Mesenteric fat pad (tissue), 1 donor: ENCODE measurements around the gene ADA. TPM values are rescaled to one million over a fixed set of nuclear protein-coding genes. Genes with fewer than 3 reads are reported as not detected.
"Not testable (repeated sequence)": the region's sequence is repeated elsewhere in the genome, so short reads cannot be mapped to it uniquely, and the experiment has no call there.

Experiments used
- DNase-seq: peaks from one replicate; pipeline ENCODE4 v3.0.0-alpha.2; 2020; ENCODE audit warnings: low spot score
- long read RNA-seq: library from polyadenylated mRNA; unstranded; transcript quantifications from one replicate; pipeline ENCODE4 v2.0.0, GENCODE V29; 2020
- total RNA-seq: library from RNA; stranded (reverse); fragmentation: NEBNext Ultra II Directional; extraction: Animal tissue kit (Norgen Biotek cat#: 25700); gene quantifications from one replicate; pipeline ENCODE4 v1.2.1, GENCODE V29; 2021
- donor health status: DM: yes; HTN: yes; CAD: no.

Gene ADA
- total RNA-seq = 12.2 TPM
- long read RNA-seq, transcript ADA-203 (11 exons, 1,276 nt) = minor isoform, 10 of 109 reads
- long read RNA-seq, transcript ADA-201 (12 exons, 1,539 nt) = major isoform, 63 of 109 reads
- long read RNA-seq, partial matches to known transcripts = 13 of 109 reads
- long read RNA-seq, other reads (novel, unspliced or antisense) = 20 of 109 reads

DNA sequence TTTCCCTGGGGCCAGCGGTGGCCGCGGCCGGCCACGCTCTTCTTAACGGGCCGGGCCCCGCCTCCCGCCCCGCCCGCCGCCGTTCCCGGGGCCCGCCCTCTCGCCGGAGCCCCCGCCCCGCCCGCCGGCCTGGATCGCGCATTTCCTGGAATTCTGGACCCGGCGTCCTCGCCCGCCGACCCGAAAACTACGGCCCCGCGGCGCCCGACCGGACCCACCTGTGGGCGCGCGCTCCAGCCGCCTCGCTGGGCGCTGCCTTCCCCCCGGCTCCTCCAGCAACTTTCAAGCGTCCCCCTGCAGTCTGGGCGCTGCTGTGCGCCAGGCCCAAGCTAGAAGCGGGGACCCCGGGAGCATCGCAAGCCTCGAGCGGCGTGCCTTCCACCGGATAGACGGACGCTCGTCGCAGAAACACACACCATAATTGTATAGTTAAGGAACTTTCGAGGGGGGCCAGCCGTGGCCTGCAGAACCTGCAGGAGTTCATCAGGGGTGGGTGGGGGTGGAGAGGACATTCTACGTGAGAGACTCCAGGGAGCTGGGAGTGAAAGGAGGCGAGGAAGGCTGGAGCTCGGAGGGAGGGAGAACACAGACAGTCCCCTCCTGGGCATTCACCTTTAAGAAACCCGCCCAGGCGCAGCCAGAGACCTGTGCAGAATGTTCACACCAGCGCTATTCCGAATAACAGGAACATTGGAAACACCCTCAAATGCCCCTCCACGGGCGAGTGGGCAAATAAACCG is at the start of gene ADA:
TSS of gene ADA (minus strand) at position 16 of the 740 bp plus-strand sequence. CDS start 92 bp downstream, outside the sequence.
- DNase-seq = no peak

GRCh38 chr20:44700306-44700705 is 48.8 kb upstream of the ADA start:
- no peak for DNase-seq

- no peak for DNase-seq
Observed at GRCh38 chr20:44698351-44698750, 46.9 kb upstream of the ADA start.

DNA sequence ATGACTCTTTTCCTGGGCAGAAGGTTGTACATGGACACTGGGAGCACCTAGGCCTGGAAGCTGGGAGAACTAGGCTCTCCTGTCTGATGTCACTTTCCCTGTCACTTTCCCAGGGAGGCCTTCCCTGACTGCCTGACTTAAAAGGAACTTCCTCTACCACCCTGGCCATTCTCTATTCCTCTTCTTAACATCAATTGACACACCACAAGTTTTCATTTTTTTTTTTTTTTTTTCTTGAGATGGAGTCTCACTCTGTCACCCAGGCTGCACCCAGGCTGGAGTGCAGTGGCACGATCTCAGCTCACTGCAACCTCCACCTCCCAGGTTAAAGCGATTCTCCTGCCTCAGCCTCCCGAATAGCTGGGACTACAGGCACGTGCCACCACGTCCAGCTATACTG is 45.5 kb upstream of the ADA start:
- DNase-seq = not testable (repeated sequence)

GRCh38 chr20:44696315-44696714 is 44.8 kb upstream of the ADA start:
- DNase-seq = no peak

DNA sequence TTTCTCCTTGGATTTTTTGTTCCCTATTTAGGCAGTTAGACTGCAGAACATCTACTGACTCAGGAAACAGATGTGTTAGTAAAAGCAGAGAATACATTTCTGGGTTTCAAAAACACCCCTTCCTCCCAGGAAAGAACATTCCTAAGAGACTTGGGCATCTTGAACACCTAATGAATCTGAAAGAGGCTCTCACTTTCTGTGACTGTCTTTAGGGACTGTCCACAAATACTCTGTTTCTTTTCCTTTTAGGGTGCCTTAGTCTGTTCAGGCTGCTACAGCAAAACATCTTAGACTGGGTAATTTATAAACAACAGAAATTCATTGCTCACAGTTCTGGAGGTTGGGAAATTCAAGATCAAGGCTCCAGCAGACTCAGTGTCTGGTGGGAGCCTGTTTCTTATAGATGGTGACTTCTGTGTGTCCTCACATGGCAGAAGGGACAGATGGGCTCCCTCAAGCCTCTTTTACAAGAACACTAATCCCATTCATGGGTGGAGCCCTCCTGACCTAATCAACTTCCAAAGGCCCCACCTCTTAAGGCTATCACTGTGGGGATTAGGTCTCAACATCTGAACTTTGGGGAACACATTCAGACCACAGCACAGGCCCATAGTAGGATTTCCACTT is 44.3 kb upstream of the ADA start:
- no peak for DNase-seq

GRCh38 chr20:44695295-44695673 is 43.8 kb upstream of the ADA start:
- no peak for DNase-seq

DNA sequence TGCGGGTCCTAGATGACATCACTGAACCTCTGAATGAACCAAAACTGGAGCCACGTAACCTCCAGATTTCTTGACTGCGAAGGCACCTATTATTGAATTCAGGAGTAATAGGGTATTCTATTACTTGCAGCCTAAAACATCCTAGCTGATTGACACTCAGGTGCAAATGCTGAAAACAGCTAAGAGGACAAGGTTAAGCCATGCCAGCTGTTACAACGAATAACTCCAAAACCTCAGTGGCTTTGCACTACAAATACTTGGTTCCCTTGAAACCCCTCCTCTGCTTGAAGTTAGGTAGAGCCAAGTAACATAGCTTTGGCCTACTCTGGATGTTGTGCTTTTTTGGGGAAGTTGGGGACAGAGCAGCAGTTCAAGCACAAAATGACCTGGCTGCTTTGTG is 42.7 kb upstream of the ADA start:
- DNase-seq = no peak

- no peak for DNase-seq
Observed at GRCh38 chr20:44693627-44694026, 42.1 kb upstream of the ADA start.

GRCh38 chr20:44692932-44693480 is 41.5 kb upstream of the ADA start:
- no peak for DNase-seq

DNA sequence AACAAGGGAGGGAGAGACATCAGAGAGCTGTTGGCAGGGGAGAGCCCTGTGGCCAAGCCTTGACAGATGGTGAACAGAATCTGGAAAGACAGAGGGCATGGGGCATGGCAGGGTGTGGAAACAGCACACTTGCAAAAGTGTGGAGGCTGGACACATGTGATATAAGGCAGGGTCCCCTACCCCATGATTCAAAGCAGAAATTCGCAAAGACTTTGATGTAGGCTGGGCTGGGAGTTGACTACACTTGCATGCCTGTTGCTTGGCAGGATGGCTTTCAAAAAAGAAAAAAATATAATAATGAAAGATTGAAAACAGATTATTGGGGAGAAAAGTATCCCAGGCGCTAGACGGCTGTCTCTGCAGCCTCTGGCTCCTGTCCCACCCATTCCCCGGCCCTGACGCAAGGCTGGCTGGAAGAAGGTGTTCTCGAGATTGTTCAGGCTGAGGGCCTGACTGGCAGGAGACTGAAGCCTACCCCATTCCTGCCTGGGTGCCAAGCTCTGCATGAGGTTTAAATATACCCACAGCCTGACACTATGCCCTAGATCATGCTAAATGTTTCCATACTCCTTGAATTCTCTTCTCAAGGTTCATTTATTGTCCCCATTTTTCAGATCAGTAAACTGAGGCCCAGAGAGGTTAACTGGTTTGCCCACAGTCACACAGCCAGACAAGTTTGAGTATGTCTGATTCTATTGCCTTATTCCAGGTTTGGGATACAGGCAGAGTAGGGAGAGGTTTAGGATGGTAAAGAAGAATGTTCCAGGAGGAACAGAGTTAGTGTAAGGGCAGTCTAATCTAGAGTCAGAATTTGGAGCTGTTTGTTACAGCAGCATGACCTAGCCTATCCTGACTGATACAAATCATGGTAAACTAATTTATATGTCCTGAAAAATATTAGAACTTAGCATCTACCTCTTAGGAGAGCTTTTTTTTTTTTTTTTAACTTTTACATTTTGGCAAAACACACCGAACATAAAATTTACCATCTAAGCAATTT is 40.2 kb upstream of the ADA start:
- no peak for DNase-seq

DNA sequence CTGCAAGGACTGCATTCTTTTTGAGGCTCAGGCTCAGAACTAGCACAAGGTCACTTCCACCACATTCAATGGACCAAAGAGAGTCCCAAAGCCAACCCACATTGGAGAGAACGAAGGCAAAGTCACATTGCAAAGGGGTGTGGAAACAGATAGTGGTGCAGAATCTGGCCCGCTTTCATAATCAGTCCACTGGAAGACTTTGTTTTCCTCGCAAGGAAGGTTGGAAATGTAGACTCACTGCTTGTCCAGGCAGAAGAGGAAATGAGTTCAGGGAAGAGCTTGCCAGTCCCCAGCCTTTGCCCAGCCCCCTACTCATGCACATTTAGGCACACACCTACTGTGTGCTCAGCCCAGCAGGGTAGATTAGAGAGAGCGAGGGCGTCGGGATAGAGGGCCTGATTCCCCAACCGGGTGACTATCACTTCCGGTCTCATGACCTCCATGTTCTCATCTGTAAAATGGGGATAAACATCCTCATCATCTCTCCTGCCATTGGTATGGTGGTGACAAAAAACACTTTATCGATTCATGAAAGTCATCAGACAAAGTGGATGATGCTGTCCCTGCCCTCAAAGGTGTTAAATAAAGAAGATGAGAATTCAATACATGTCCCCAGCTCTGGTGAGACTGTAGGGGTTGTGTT is 39.4 kb upstream of the ADA start:
- DNase-seq = no peak

- DNase-seq = no peak
Observed at GRCh38 chr20:44689809-44690208, 38.3 kb upstream of the ADA start.

- DNase-seq = no peak
Observed at GRCh38 chr20:44688053-44688625, 36.6 kb upstream of the ADA start.

- DNase-seq = no peak
Observed at GRCh38 chr20:44686934-44687333, 35.4 kb upstream of the ADA start.

GRCh38 chr20:44684047-44684967 is 32.8 kb upstream of the ADA start:
- no peak for DNase-seq

DNA sequence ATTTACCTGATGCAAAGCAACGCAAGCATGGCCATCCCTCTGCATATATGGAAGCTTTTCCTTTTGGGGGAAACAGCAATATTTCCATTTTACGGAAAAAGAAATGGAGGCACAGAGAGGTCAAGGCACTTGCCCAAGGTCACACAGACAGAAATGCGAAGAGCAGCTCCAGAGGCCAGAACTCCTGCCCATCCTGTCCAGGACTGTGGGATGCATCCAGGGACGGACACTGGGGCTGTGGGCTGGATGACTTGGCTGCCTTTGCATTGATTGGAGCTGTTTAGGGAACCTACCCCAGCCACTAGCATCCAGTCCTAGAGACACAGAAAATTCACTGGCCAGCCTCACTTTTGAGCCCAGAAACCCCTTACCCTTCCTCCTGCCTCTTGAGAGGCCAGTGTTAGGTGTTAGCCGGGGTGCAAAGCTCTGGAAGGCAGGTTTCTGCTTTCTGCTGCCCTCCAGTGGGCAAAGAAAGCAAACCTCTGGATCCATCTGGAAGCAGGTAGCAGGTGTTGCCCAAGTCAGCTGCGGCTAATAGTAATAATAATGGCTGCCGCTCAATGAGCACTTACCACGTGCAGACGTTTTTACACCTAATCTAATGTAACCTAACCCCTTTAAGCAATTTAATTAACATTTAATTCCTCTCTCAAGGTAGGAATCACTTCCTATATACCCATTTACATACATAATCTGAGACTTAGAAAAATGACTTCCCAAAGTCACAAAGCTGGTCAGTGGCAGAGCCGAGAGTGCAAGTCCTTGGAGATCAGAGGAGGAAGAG is 32.0 kb upstream of the ADA start:
- no peak for DNase-seq

- DNase-seq = no peak
Observed at GRCh38 chr20:44681796-44682566, 30.5 kb upstream of the ADA start.
